Measurements from ENCODE around the gene ZAP70. TPM values are rescaled to one million over a fixed set of nuclear protein-coding genes. Genes with fewer than 3 reads are reported as not detected.

The ZAP70 gene
- total and polyA plus RNA-seq, 2 of the 13 experiments (the other 11 are each of a cell fraction or from before 2014, with no cell fraction given), result 0.51 to 4.0 TPM

DNA sequence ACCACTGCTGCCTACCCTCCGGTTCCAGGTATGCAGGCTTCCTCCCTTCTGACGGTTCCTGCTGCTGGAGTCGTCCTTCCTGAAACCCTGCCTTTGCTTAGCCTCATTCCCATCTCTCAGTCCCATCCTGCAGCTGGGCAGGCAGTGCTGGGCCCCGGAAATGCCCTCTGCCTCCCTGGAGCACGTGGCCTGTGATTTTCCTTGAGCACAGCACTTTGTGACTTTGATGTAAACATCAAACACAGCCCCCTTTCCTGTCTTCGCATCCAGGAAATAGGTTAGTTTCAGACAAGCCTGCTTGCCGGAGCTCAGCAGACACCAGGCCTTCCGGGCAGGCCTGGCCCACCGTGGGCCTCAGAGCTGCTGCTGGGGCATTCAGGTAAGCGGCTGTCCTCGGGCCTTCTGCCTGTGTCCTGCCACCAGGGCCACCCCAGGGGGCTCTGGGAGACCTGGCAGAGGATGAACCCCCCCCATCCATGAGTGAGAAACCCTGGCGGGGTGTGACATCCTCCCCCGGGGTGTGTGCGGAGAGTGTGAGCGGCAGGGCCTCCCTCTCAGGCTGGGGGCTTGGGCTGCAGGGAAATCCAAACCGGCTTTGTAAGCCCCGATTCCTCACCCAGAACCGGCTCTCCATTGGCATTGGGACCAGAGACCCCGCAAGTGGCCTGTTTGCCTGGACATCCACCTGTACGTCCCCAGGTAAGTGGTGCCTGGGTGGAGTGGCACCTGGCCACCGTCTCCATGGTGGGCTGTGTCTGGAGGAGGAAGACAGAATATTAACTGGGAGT lies at the start of gene ZAP70 (continued):
- 0 out of 4 replicates have a peak, but pooled peaks of 1 of the 2 experiments have one; percentile 44 for TF ChIP-seq KLF16 (CRISPR knock-in tag; IDR thresholded peaks at IDR 0.05)
- no peak for TF ChIP-seq ZNF44 (CRISPR knock-in tag; IDR thresholded peaks at IDR 0.05)
- TF ChIP-seq, protein P1, sequence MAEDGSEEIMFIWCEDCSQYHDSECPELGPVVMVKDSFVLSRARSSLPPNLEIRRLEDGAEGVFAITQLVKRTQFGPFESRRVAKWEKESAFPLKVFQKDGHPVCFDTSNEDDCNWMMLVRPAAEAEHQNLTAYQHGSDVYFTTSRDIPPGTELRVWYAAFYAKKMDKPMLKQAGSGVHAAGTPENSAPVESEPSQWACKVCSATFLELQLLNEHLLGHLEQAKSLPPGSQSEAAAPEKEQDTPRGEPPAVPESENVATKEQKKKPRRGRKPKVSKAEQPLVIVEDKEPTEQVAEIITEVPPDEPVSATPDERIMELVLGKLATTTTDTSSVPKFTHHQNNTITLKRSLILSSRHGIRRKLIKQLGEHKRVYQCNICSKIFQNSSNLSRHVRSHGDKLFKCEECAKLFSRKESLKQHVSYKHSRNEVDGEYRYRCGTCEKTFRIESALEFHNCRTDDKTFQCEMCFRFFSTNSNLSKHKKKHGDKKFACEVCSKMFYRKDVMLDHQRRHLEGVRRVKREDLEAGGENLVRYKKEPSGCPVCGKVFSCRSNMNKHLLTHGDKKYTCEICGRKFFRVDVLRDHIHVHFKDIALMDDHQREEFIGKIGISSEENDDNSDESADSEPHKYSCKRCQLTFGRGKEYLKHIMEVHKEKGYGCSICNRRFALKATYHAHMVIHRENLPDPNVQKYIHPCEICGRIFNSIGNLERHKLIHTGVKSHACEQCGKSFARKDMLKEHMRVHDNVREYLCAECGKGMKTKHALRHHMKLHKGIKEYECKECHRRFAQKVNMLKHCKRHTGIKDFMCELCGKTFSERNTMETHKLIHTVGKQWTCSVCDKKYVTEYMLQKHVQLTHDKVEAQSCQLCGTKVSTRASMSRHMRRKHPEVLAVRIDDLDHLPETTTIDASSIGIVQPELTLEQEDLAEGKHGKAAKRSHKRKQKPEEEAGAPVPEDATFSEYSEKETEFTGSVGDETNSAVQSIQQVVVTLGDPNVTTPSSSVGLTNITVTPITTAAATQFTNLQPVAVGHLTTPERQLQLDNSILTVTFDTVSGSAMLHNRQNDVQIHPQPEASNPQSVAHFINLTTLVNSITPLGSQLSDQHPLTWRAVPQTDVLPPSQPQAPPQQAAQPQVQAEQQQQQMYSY (CRISPR knock-in tag; IDR thresholded peaks at IDR 0.05), result no peak
- peak; percentile 24; the same call in 1 of the 2 replicates for TF ChIP-seq FOXO1 (CRISPR knock-in tag; IDR thresholded peaks at IDR 0.05)
- TF ChIP-seq PREB (CRISPR knock-in tag; IDR thresholded peaks at IDR 0.05), result no peak
- no peak for TF ChIP-seq NR2F6 (IDR thresholded peaks at IDR 0.05)
- TF ChIP-seq NR2F6 (CRISPR knock-in tag; IDR thresholded peaks at IDR 0.05), result 0 out of 2 replicates have a peak, but pooled peaks have one; percentile 4
- TF ChIP-seq RXRA (CRISPR knock-in tag; IDR thresholded peaks at IDR 0.05), result no peak
- TF ChIP-seq ZNF543 (CRISPR knock-in tag; IDR thresholded peaks at IDR 0.05), result no peak
- no peak for TF ChIP-seq CHD2 (IDR thresholded peaks at IDR 0.05; ENCODE audit: low read depth, low read length)
- TF ChIP-seq GATAD2A (CRISPR knock-in tag; IDR thresholded peaks at IDR 0.05), result peak; percentile 44; the same call in 1 of the 2 replicates
- TF ChIP-seq TBP (CRISPR knock-in tag; IDR thresholded peaks at IDR 0.05), result no peak
- TF ChIP-seq ZNF253 (CRISPR knock-in tag; IDR thresholded peaks at IDR 0.05; ENCODE audit: borderline replicate concordance), result no peak
- TF ChIP-seq HNF4G (IDR thresholded peaks at IDR 0.05; ENCODE audit: borderline replicate concordance, low read depth, low read length), result no peak
- TF ChIP-seq HNF4G (CRISPR knock-in tag; IDR thresholded peaks at IDR 0.05; ENCODE audit: borderline replicate concordance, low read depth), result no peak
- TF ChIP-seq ZNF607 (CRISPR knock-in tag; IDR thresholded peaks at IDR 0.05; ENCODE audit: borderline replicate concordance), result 0 out of 2 replicates have a peak, but pooled peaks have one; percentile 34
- TF ChIP-seq ZNF660 (CRISPR knock-in tag; IDR thresholded peaks at IDR 0.05; ENCODE audit: borderline replicate concordance, low read depth), result no peak
- TF ChIP-seq THYN1 (CRISPR knock-in tag; IDR thresholded peaks at IDR 0.05; ENCODE audit: borderline replicate concordance, low read depth), result no peak
- no peak for TF ChIP-seq RBM39 (IDR thresholded peaks at IDR 0.05; ENCODE audit: low read depth, low read length, poor library complexity, severe bottlenecking)
- TF ChIP-seq MAFK (conservative IDR thresholded peaks at IDR 0.05 in 1 of 2, IDR thresholded peaks at IDR 0.05 in 1 of 2; ENCODE audit: low read length in 2 of 2), result peak in 1 of 2 experiments; percentile 39; a peak in 1 of 4 replicates
- TF ChIP-seq, protein P2, sequence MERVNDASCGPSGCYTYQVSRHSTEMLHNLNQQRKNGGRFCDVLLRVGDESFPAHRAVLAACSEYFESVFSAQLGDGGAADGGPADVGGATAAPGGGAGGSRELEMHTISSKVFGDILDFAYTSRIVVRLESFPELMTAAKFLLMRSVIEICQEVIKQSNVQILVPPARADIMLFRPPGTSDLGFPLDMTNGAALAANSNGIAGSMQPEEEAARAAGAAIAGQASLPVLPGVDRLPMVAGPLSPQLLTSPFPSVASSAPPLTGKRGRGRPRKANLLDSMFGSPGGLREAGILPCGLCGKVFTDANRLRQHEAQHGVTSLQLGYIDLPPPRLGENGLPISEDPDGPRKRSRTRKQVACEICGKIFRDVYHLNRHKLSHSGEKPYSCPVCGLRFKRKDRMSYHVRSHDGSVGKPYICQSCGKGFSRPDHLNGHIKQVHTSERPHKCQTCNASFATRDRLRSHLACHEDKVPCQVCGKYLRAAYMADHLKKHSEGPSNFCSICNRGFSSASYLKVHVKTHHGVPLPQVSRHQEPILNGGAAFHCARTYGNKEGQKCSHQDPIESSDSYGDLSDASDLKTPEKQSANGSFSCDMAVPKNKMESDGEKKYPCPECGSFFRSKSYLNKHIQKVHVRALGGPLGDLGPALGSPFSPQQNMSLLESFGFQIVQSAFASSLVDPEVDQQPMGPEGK (CRISPR knock-in tag; IDR thresholded peaks at IDR 0.05), result no peak
